ENCODE measurements around the gene CAMTA1. TPM values are rescaled to one million over a fixed set of nuclear protein-coding genes. Genes with fewer than 3 reads are reported as not detected.

CAMTA1 gene
- total RNA-seq, 1 donor from 2014 or later: 40.9 TPM

DNA sequence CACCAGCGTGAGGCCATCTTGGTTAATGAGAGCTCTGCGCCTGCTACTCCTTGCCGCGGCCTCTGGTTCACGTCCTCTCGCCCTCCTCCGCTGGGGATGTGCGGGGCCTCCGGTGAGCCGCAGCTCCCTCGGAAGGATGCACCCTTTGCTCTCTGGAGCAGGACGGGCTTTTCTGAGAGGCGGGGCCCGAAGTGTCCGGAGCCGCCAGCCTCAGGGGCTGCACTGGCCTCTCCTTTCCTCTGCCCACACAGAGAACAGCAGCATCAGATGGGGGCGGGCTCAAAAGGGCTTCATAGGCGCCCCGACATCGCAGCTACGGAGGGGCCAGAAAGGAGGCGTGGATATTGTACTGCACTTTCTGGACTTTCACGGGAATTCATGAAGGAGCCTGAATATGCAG lies 284.7 kb downstream of the CAMTA1 start:
- DNase-seq (ENCODE audit: low read depth in 2 of 2): no peak

- DNase-seq (ENCODE audit: low read depth in 2 of 2): peak; percentile 65 to 70
Observed at GRCh38 chr1:7070389-7071029, 285.3 kb downstream of the CAMTA1 start.

DNA sequence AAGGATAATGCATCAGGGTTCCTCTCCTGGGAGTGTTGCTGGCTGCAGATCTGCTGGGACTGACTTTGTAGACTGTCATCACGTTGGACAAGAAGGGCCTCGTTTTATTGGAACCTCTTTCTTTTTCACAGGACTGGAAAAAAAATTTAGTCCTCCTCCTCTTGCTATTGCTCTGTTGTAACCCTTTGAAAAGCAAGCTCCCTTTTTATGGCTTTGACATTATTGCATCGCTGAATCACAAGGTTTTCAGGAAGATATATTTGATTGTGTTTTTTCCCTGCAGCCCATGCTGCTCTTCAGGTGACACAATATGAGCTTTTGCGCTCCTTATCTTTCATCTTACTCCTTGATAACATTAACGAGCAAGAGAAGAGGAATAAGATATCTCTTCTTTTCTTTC lies 290.9 kb downstream of the CAMTA1 start:
- no peak for DNase-seq (ENCODE audit: low read depth in 2 of 2)

GRCh38 chr1:7076572-7076971 lies 291.3 kb downstream of the CAMTA1 start:
- no peak for DNase-seq (ENCODE audit: low read depth in 2 of 2)

DNA sequence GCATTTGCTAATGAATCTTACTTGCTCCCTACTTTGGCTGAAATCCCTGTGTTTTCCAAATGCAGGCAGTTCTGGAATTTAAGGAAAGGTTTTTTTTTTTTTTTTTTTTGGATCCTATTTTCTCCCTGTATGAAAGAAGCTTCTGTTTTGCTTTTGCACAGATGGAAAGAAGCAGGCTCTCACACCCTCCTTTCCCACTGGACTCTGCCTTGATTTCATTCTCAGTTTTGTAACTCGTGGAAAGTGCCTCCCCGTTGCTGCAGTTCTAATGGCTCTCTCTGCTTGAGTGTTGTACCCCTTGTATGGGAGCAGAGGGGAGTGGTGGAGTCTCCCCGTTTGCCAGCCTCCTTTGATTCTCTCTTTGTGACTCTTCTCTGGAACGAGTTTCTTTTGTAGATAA lies 291.9 kb downstream of the CAMTA1 start:
- DNase-seq (ENCODE audit: low read depth in 2 of 2): no peak

- no peak for DNase-seq (ENCODE audit: low read depth in 2 of 2)
Observed at GRCh38 chr1:7077970-7078369, 292.7 kb downstream of the CAMTA1 start.

DNA sequence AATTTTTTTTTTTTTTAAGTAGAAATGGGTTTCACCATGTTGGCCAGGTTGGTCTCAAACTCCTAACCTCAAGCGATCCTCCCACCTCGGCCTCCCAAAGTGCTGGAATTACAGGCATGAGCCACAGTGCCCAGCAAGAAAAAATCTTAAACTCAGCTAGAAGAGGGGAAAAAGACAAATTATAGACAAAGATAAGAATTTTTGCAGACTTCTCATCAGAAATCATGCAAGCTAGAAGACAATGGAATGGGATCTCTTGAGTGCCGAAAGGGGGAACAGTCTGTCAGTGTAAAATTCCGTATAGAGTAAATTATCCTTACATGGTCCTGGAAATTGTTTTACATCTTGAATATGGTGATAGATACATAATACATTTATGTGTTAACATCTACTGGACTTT lies 294.4 kb downstream of the CAMTA1 start:
- no peak for DNase-seq (ENCODE audit: low read depth in 2 of 2)

DNA sequence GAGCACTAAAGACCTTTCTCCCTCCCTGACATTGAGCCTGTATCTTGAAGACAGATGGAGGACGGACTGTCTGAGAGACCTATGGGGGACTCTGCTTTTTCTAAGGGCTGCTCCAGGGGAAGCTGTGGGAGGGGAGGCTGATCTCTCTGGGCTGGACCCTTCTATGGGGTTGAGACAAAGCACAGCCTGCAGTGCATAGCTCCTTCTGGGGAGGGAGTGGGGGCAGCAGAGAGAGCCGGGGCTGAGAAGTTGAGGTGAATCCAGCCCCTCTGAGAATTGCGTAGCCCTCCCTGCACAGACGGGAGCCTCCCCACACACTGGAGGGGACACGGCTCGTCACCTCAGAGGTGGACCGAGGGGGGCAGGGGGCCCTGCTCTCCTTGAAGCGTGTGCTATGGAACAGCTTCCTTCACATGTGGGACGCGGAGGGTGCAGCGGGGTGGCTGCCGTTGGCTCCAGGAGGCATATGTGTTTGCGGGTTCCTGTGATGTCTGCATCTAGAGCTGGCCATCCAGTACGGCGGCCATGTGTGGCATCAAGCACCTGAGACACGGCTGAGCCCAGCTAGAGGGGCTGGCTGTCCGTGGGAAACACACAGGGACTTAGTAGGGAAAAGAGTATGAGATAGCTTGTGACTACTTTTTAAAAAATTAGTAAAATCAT lies 299.1 kb downstream of the CAMTA1 start:
- DNase-seq (ENCODE audit: low read depth in 2 of 2): no peak

GRCh38 chr1:7085521-7085920 lies 300.3 kb downstream of the CAMTA1 start:
- no peak for DNase-seq (ENCODE audit: low read depth in 2 of 2)

DNA sequence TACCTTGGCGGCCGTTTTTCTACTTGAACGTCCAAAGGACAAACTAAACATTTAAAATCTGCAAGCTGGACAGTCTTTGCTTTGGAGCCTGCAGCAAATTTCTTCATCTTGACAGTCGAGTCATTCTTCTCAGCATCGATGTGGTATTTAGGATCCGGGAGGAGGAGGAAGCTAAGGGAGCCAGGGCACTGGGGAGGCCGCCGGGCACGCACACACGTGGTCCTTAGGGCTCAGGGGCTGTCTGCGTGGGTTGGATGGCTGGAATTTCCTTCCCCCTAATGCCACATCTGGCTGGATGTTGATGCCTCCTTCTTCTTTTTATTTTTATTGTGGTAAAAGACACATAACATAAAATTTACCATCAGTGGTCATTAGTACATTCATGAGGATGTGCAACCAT lies 300.9 kb downstream of the CAMTA1 start:
- DNase-seq (ENCODE audit: low read depth in 2 of 2): no peak

GRCh38 chr1:7087888-7088287 lies 302.6 kb downstream of the CAMTA1 start:
- no peak for DNase-seq (ENCODE audit: low read depth in 2 of 2)

DNA sequence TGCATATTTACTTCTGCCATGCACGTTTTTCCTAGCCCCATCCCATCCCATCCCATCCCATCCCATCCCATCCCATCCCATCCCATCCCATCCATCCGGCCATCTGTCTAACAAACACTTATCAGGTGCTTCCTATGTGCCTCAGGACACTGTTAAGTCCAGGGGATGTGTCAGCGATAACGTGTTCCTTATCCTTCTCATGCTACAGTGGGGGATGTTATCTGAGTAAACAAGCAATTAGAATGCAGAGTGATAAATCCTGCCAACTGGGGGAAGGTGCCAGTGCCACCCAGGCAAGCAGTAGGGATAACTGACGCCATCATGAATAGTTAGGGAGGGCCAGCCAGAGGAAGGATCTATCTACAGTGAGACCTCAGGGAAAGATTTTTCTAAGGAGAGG lies 304.2 kb downstream of the CAMTA1 start:
- no peak for DNase-seq (ENCODE audit: low read depth in 2 of 2)

- DNase-seq (ENCODE audit: low read depth in 2 of 2): no peak
Observed at GRCh38 chr1:7093297-7093696, 308.0 kb downstream of the CAMTA1 start.

DNA sequence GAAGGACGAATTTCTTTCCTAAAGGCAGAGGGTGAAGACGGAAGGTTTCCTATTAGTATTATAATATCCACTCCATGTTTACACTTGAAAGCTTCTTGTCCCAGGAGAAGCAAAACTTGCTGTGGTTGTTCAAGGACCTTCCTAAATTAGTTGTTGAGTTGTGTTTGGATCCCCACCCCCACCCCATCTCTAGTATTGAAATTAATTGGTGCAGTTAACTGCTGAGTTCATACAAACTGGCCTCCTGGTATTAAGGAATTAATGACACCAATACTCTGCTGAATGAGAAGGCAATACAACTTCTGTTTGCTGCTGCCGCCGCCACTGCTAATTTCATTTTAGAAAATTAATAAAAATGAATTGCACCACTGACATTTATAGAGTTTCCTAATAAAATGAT lies 308.8 kb downstream of the CAMTA1 start:
- no peak for DNase-seq (ENCODE audit: low read depth in 2 of 2)

DNA sequence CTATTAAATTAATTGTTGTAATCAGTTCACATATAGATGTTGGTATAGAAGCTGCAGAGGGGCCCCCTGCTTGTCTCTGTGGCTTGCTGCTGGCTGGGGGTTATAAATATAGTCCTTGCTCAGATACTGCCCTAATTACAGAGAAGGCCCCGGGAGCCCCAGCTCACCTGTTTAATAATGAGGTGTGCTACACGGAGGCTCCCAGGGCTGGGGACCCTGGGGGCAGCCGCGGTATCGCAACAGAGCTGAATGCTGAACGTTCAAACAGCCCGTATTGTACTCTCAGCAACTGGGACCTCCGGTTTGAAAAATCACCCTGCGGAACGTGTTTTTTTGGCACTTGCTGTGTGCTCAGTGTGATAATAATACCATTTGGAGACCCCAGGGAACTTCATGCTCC lies 309.3 kb downstream of the CAMTA1 start:
- DNase-seq (ENCODE audit: low read depth in 2 of 2): no peak

GRCh38 chr1:7095343-7095964 lies 310.2 kb downstream of the CAMTA1 start:
- no peak for DNase-seq (ENCODE audit: low read depth in 2 of 2)

GRCh38 chr1:7097938-7098592 lies 312.8 kb downstream of the CAMTA1 start:
- DNase-seq (ENCODE audit: low read depth in 2 of 2): peak in 1 of 2 donors; percentile 5

GRCh38 chr1:7098641-7099040 lies 313.4 kb downstream of the CAMTA1 start:
- no peak for DNase-seq (ENCODE audit: low read depth in 2 of 2)

- DNase-seq (ENCODE audit: low read depth in 2 of 2): no peak
Observed at GRCh38 chr1:7100479-7100878, 315.2 kb downstream of the CAMTA1 start.

DNA sequence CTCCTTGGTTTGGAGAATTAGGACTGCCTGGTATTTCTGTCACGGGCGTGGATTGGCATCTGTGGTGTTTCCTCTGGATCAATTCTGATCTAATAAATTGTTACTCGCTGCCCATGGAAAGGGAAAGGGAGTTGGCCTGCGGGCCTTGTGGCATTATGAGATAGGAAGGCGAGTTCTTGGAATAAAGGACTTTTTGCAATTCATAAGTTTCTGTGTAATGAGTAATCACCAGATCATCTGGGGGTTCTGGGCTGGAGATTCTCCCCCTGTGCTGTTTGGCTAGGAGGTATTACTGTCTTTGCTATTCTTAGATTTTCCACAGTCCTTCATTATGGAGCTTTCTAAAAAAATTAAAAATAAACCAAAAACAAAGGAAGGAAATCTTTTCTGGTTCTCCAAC lies 315.9 kb downstream of the CAMTA1 start:
- DNase-seq (ENCODE audit: low read depth in 2 of 2): no peak

- no peak for DNase-seq (ENCODE audit: low read depth in 2 of 2)
Observed at GRCh38 chr1:7103361-7103782, 318.1 kb downstream of the CAMTA1 start.

DNA sequence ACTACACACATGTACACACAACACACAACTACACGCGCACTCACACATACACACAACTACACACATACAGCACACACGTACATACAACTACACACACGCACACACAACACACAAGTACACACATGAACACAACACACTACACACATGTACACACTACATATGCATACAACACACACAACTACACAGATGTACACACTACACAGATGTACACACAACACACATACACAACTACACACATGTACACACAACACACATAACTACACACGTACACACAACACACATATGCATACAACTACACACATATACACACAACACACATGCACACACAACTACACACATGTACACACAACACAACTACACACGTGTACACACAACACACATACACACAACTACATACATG lies 318.6 kb downstream of the CAMTA1 start:
- DNase-seq (ENCODE audit: low read depth in 2 of 2): no peak

DNA sequence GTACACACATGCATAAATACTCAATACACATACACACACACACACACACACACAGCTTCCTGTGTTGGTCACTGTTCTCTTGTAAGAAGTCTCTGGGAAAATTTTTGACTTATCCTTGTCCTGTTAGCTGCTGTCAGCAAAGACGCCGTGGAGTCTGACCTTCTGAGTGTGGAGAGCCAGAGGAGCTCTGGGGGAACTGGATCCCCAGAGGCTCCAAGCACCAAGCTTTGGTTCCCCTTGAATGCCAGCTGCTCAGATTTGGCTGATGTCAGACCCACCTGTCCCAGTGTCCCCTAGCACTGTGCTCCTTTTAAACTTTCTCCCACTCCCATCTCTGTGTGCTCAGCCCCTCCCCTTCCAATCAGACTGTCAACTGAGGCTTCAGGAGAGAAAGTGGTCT lies 319.1 kb downstream of the CAMTA1 start:
- DNase-seq (ENCODE audit: low read depth in 2 of 2): no peak

Measured in lung microvascular endothelial cell (primary cell).